ENCODE results near the gene TNFRSF18. TPM values are rescaled to one million over a fixed set of nuclear protein-coding genes. Genes with fewer than 3 reads are reported as not detected.
"Not testable (repeated sequence)": the region's sequence is repeated elsewhere in the genome, so short reads cannot be mapped to it uniquely, and the experiment has no call there.

Gene TNFRSF18, protein sequence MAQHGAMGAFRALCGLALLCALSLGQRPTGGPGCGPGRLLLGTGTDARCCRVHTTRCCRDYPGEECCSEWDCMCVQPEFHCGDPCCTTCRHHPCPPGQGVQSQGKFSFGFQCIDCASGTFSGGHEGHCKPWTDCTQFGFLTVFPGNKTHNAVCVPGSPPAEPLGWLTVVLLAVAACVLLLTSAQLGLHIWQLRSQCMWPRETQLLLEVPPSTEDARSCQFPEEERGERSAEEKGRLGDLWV
- total RNA-seq: 250 and 254 TPM in 2 replicates

DNA sequence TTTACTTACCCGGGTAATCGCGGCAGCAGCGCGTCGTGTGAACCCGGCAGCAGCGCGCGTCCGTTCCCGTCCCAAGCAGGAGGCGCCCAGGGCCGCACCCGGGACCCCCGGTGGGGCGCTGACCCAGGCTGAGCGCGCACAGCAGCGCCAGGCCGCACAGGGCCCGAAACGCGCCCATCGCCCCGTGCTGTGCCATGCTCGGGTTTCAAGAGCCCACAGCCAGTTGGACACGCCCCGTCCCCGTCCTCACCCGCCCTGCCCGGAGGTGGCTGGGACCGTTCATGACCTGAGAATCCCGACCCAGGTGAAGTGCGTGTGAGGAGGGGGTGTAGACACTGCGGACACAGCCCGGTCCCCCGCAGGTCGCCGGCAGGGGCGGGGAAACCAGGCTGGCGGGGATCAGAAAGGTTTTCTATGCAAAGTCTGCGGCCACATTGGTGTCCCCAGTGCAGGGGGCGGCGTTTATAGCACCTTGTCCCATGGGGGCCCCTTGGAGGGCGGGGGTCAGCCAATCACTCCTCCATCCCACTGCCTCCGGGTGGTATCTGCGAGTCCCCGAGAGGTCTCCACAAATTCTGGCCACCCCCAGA, at the start of gene TNFRSF18:
TNFRSF18 (minus strand) TSS at position 217 of the 590 bp plus-strand sequence; CDS start at position 196, 21 bp downstream.
- H3K9me3 Mint-ChIP-seq: no peaks in the 10 kb centered on the region
- no peaks in the 10 kb centered on the region for H3K27me3 Mint-ChIP-seq
- H3K4me1 Mint-ChIP-seq: peaks cover 30% of the 10 kb centered on the region
- H3K4me3 Mint-ChIP-seq: peak within 1 kb of the TSS; percentile 91
- DNase-seq: peak; percentile 84
- peak within 1 kb of the TSS; percentile 98 for H3K27ac Mint-ChIP-seq
- H3K36me3 Mint-ChIP-seq (ENCODE audit: low read depth): peaks cover 37% of the 10 kb centered on the region
- intact Hi-C loops (cut with micrococcal nuclease): loop anchor here (5.0 to 10.0 kb wide), 5 partner anchors 46 to 172 kb away; partner anchors contain the start of genes ACAP3 and PUSL1

DNA sequence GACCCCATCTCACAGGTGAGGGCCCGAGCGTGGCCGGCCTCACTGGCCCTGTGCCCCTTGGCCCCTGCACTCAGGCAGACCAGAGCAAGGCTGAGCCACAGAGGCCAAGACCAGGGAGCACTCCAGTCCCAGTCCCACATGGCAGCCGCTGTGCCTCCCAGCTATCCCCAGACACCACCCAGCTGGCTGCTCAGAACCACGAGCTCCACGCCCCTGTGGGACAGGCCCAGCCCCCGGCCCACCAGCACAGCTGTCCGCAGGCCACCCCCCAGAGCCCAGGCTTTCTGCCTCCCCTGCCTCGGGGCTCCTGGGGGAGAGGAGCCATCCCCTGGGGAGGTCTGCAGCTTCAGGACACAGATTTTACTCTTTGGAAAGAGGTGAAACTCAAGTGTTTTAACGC, 49.2 kb upstream of the TNFRSF18 start:
- no peak for DNase-seq
- Mint-ChIP-seq H3K36me3 (ENCODE audit: low read depth) (peaks cover 54% of the 10 kb centered on the region), H3K9me3 (no peaks in the 10 kb centered on the region), H3K27me3 (no peaks in the 10 kb centered on the region), H3K4me1 (peaks cover 4% of the 10 kb centered on the region), H3K27ac (no peak overlapping the region), H3K4me3 (no peak overlapping the region)
- intact Hi-C loops (cut with micrococcal nuclease): no loop called here

DNA sequence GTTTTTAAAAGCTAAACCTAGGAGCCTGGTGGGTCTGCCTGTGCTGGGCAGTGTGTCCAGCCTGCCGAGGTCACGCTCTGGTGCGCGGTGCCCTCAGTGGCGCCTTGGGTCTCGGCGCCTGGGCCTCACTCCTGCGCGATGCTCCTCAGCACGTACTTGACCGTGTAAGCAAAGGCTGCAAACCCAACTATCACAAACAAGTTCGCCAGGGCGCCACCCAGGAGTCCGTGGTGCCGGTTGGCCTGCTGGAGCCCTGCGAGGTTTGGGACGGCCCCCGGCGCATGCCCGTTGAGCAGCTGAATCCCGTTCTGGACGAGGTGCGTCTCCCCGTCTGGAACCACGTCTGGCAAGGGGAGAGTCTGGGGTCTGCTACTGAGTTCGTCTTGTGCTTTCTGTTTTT, 48.7 kb upstream of the TNFRSF18 start:
- intact Hi-C loops (cut with micrococcal nuclease): no loop called here
- peaks cover 51% of the 10 kb centered on the region for H3K36me3 Mint-ChIP-seq (ENCODE audit: low read depth)
- H3K9me3 Mint-ChIP-seq: no peaks in the 10 kb centered on the region
- DNase-seq: no peak
- no peak overlapping the region for H3K4me3 Mint-ChIP-seq
- H3K27ac Mint-ChIP-seq: no peak overlapping the region
- no peaks in the 10 kb centered on the region for H3K27me3 Mint-ChIP-seq
- peaks cover 5% of the 10 kb centered on the region for H3K4me1 Mint-ChIP-seq

DNA sequence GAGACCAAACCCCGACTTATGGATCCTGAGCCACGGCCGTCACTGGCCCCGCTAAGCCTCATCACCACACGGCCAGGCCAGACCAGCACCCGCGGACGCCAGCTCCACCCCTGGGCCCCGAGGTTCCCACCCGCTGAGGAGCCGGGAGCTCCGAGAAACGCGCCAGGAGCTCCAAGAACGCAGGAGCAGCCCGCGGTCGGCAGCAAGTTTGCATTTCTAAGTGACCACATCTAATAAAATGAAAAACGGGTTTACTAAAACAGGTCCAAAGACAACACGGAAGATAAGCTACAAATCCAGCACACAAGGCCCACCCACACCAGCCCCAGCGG, 48.2 kb upstream of the TNFRSF18 start:
- Mint-ChIP-seq H3K36me3 (ENCODE audit: low read depth) (peaks cover 46% of the 10 kb centered on the region), H3K9me3 (no peaks in the 10 kb centered on the region), H3K27ac (no peak overlapping the region), H3K27me3 (no peaks in the 10 kb centered on the region), H3K4me1 (peaks cover 5% of the 10 kb centered on the region), H3K4me3 (no peak overlapping the region)
- DNase-seq: no peak
- intact Hi-C loops (cut with micrococcal nuclease): loop anchor here (5.0 kb wide), 1 partner anchor 47 kb away; the partner anchor contains the start of gene TNFRSF18

DNA sequence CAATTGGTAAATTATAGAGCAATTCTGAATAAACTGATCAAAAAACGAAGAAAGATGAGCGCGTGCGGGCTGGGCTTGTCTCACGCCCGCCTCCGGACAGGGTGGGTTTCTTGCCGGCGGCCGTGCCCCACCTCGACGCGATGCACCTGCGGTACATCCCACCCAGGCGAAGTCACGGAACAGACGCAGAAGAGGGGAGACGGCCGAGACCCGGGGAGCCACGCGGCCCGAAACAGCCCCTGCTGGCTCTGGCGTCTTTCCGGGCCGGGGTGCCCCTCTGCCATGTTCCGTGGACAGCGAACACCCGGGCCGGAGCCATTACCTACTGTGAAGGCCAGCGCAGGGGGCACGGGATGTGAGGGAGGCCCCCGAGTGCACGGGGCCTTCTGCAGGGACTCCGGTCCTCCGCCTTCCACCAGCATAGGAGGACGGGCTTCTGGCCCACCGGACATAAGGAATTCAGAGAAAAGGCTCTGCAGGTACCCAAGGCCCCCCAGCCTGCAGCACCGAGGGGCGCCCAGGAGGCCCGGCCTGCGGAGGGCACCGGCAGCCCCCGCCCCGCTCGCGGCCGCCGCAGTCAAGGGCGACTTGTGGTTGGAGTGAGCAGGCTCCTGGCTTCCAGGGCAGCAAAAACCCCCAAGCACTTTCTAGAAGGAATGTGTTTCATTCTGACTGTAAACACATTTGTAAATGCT, 47.7 kb upstream of the TNFRSF18 start:
- Mint-ChIP-seq H3K27me3 (no peaks in the 10 kb centered on the region), H3K9me3 (no peaks in the 10 kb centered on the region), H3K4me3 (no peak overlapping the region), H3K36me3 (ENCODE audit: low read depth) (peaks cover 42% of the 10 kb centered on the region), H3K27ac (no peak overlapping the region), H3K4me1 (peaks cover 5% of the 10 kb centered on the region)
- DNase-seq: no peak
- intact Hi-C loops (cut with micrococcal nuclease): loop anchor here (5.0 kb wide), 1 partner anchor 47 kb away; the partner anchor contains the start of gene TNFRSF18

DNA sequence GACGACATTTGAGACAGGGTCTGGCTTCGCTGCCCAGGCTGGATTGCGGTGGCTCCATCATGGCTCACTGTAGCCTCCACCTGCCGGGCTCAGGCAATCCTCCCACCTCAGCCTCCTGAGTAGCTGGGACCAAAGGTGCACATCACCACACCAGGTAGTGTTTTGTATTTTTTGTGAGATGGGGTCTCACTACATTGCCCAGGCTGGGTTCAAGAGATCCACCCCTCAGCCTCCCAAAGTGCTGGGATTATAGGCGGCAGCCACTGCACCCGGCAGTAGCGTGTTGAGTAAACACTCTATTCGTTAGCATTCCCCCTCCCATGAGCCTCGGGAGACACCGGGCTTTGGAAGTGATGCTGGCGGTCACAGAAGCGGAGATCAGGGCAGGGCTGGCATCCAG, 46.9 kb upstream of the TNFRSF18 start:
- Mint-ChIP-seq H3K4me1 (peaks cover 5% of the 10 kb centered on the region), H3K9me3 (no peaks in the 10 kb centered on the region), H3K27ac (no peak overlapping the region), H3K27me3 (no peaks in the 10 kb centered on the region), H3K36me3 (ENCODE audit: low read depth) (peaks cover 39% of the 10 kb centered on the region), H3K4me3 (no peak overlapping the region)
- no peak for DNase-seq
- intact Hi-C loops (cut with micrococcal nuclease): loop anchor here (5.0 kb wide), 1 partner anchor 46 kb away; the partner anchor contains the start of gene TNFRSF18

DNA sequence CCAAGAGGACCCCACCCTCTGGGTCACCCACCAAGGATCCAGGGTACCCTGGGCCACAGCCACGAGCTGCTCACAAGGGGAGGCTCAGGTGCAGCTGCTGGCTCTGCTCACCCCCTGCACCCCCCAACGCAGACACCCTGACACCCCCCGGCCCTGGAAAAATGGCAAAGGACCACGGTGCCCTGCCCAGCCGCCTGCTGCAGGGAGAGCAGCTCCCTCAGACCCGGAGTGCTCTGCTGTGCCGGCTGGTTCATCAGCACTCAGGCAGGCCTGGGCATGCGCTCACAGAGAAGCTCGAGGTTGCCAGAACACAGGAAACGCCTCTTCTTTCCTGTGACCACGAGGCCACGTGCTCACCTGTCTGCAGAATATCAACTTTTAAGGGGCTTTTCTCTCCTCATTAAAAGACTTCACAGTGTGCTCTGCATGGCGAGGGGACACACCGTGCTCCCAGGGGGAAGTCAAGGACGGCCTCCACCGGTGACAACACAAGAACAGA, 44.4 kb upstream of the TNFRSF18 start:
- peak overlapping the region; percentile 96 for H3K27ac Mint-ChIP-seq
- H3K4me3 Mint-ChIP-seq: peak overlapping the region; percentile 61
- peaks cover 5% of the 10 kb centered on the region for H3K4me1 Mint-ChIP-seq
- peak; percentile 90 for DNase-seq
- intact Hi-C loops (cut with micrococcal nuclease): loop anchor here (2.0 to 5.0 kb wide), 2 partner anchors 44 to 128 kb away; partner anchors contain the start of gene TNFRSF18
- no peaks in the 10 kb centered on the region for H3K27me3 Mint-ChIP-seq
- peaks cover 23% of the 10 kb centered on the region for H3K36me3 Mint-ChIP-seq (ENCODE audit: low read depth)
- no peaks in the 10 kb centered on the region for H3K9me3 Mint-ChIP-seq

DNA sequence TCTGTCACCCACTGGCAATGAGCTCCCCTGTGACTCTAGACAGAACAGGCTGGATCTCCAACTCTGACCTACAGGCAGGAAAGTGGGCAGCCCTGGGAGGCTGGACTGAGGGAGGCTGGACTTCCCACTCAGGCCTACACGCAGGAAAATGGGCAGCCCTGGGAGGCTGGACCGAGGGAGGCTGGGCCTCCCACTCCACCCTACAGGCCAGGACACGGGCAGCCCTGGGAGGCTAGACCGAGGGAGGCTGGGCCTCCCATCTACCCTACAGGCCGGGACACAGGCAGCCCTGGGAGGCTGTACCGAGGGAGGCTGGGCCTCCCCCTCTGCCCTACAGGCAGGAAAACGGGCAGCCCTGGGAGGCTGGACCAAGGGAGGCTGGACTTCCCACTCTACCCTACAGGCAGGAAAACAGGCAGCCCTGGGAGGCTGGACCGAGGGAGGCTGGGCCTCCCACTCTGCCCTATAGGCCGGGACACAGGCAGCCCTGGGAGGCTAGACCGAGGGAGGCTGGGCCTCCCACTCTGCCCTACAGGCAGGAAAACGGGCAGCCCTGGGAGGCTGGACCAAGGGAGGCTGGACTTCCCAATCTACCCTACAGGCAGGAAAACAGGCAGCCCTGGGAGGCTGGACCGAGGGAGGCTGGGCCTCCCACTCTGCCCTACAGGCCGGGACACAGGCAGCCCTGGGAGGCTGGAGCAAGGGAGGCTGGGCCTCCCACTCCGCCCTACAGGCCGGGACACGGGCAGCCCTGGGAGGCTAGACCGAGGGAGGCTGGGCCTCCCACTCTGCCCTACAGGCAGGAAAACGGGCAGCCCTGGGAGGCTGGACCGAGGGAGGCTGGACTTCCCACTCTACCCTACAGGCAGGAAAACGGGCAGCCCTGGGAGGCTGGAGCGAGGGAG, 41.9 kb upstream of the TNFRSF18 start:
- intact Hi-C loops (cut with micrococcal nuclease); H3K27ac Mint-ChIP-seq: not testable (repeated sequence)
- H3K36me3 Mint-ChIP-seq (ENCODE audit: low read depth): peaks cover 12% of the 10 kb centered on the region

DNA sequence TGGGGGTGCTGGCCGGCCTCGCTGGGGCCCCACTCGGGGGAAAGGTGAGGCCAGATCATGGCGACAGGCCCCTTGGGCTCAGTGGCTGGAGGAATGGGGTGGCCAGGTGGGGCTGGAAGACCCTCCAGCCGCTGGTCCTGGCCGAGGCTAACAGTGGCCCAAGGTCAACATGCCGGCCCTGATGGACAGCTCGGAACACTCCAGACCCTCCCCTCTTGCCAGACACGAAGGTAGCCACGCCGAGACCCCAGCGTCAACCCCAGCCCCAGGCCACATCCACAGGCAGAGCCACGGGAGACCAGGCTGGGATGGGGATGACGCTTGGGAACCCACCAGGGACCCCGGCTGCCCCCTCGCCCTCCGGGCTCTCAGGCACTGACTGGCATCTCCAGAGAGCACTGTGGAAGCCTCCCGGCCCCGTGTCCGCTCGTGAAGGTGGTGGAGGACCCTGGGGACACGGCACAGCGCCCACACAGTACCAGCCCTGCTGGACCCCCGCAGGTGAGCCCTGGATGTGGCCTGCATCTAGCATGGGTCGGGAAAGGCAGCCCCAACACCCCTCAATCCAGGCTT, 41.0 kb upstream of the TNFRSF18 start:
- intact Hi-C loops (cut with micrococcal nuclease): no loop called here
- Mint-ChIP-seq H3K4me3 (no peak overlapping the region), H3K27me3 (no peaks in the 10 kb centered on the region)

More for the DNA sequence above, 41.9 kb upstream of the TNFRSF18 start:
- not testable (repeated sequence) for DNase-seq, H3K4me1 Mint-ChIP-seq, H3K27me3 Mint-ChIP-seq, H3K9me3 Mint-ChIP-seq, H3K4me3 Mint-ChIP-seq

DNA sequence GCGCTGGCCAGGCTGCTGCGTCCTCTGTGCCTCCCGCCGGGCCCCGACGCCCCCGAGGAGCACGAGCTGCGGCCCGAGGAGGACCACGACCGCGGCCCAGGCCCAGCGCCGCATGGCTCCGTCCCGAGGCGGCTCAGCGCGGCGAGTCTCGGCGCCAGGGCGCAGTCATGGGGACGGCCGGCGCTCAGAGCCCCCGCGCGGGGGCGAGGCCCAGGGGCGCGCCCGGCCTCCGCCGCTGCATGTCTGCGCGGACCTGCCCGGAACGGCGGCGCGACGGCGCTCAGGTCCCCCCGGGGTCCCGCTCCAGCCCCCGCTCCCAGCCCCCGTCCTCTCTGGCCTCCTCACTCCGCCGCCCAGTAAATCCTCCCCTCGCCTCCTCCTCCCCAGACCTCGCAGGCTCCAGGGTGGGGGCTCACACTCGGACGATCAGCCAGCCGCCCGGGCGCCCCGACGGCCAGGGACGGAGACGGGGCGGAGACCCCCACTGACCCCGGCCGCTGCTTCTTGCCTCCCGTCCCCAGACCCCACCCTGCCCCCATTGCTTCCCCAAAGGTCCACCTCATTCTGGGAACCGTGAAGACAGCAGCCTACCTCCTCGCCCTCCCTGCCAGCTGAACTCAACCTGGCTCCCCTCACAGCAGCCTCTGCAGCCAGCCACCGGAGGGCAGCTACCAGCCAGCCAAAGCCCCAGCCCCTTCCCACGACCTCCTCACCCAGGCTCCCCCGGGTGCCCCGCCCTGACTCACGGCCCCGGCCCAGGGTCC, 40.4 kb upstream of the TNFRSF18 start, which contains the start of gene C1QTNF12:
C1QTNF12 (minus strand) TSS at position 146 of the 764 bp plus-strand sequence; CDS start at position 114, 32 bp downstream.
- H3K9me3 Mint-ChIP-seq: no peaks in the 10 kb centered on the region

More for the DNA sequence above, 41.0 kb upstream of the TNFRSF18 start:
- Mint-ChIP-seq H3K36me3 (ENCODE audit: low read depth) (peaks cover 5% of the 10 kb centered on the region), H3K27ac (no peak overlapping the region), H3K4me1 (peaks cover 5% of the 10 kb centered on the region), H3K9me3 (no peaks in the 10 kb centered on the region)
- DNase-seq: no peak

DNA sequence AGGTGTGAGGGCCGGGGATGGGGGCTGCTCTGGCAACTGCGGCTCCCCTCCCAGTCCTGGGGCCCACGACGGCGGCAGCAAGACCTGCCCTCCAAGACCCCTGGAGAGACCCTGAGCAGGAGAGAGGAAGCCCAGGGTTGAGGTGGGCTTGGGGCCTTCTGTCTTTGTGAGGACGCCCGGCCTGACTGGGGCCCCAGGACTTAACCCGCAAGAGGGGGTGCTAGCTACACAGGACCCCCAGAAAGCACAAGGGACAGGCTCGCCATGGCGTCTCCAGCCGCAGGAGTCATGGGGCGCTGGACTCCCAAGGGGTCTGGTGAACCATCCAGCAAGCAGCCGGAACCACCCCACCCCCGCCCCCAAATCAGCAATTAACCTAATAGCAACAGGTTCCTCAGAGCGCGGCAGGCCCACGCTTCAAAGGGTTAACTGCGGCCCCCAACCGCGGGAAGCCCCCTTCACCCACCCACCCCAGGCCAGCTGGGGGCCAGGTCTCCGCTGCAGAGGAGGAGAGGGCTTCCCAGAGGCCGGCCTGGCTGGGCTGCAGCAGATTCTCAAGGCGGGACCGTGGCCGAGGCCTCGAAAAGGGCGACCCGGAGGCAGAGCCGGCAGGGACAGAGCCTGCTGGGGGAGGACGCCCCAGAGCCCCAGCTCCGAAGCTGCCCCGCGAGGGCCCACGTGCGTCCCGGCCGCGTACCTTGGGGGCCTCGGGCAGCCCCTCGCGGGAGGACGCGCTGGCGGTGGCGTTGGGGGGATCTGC, 39.6 kb upstream of the TNFRSF18 start:
- no peak for DNase-seq
- Mint-ChIP-seq H3K27me3 (no peaks in the 10 kb centered on the region), H3K4me3 (no peak overlapping the region), H3K36me3 (ENCODE audit: low read depth) (peaks cover 2% of the 10 kb centered on the region), H3K4me1 (peaks cover 3% of the 10 kb centered on the region), H3K9me3 (no peaks in the 10 kb centered on the region), H3K27ac (no peak overlapping the region)
- intact Hi-C loops (cut with micrococcal nuclease): no loop called here

More for the DNA sequence above, 40.4 kb upstream of the TNFRSF18 start, which contains the start of gene C1QTNF12:
- H3K4me1 Mint-ChIP-seq: peaks cover 5% of the 10 kb centered on the region
- H3K4me3 Mint-ChIP-seq: no peak within 1 kb of the TSS
- peaks cover 3% of the 10 kb centered on the region for H3K36me3 Mint-ChIP-seq (ENCODE audit: low read depth)
- no peaks in the 10 kb centered on the region for H3K27me3 Mint-ChIP-seq
- DNase-seq: no peak
- intact Hi-C loops (cut with micrococcal nuclease): no loop called here
- no peak within 1 kb of the TSS for H3K27ac Mint-ChIP-seq

Measured in activated CD4-positive, alpha-beta T cell treated with anti-CD3 and anti-CD28 coated beads, Interleukin-2, amount 10 ng/mL, durations not matched to agents 24 days and 14 days (primary cell).